Bronchial epithelial cell (primary cell): ENCODE results near the gene KCNG2. TPM values are rescaled to one million over a fixed set of nuclear protein-coding genes. Genes with fewer than 3 reads are reported as not detected.

Experiments
- DNase-seq: peaks from one replicate; pipeline ENCODE4 v3.0.0-alpha.2; 2010; ENCODE audit warnings: low read depth
- FAIRE-seq: peaks from 2 replicates; lab custom pipeline; 2011; peaks lifted over from hg19 to GRCh38; lab: Jason Lieb, UNC
- H3K27me3 ChIP-seq: 2 replicates; pipeline ENCODE4 v1.5.1; 2011; ENCODE audit warnings: low read length; ENCODE audit not compliant: control insufficient read depth, insufficient read depth
- H3K36me3 ChIP-seq: 2 replicates; pipeline ENCODE4 v1.5.1; 2011; ENCODE audit warnings: low read length; ENCODE audit not compliant: control insufficient read depth, insufficient read depth
- H3K4me3 ChIP-seq: 2 replicates; pipeline ENCODE4 v1.5.1; 2011; ENCODE audit warnings: mild to moderate bottlenecking, low read depth, low read length, control low read depth
- total RNA-seq: library from RNA; depleted of rRNA; stranded (reverse); fragments of >200 nt; gene quantifications from 2 replicates; pipeline ENCODE4 v1.2.1, GENCODE V29; 2014
- TF ChIP-seq, protein P1 (sequence below): IDR thresholded peaks from 2 replicates; pipeline ENCODE4 v1.5.1; 2011; ENCODE audit warnings: mild to moderate bottlenecking, moderate library complexity, low read length, control low read depth, inconsistent platforms; ENCODE audit not compliant: insufficient read depth, severe bottlenecking

Gene KCNG2
- total RNA-seq, 1 donor from 2014 or later, result not detected

DNA sequence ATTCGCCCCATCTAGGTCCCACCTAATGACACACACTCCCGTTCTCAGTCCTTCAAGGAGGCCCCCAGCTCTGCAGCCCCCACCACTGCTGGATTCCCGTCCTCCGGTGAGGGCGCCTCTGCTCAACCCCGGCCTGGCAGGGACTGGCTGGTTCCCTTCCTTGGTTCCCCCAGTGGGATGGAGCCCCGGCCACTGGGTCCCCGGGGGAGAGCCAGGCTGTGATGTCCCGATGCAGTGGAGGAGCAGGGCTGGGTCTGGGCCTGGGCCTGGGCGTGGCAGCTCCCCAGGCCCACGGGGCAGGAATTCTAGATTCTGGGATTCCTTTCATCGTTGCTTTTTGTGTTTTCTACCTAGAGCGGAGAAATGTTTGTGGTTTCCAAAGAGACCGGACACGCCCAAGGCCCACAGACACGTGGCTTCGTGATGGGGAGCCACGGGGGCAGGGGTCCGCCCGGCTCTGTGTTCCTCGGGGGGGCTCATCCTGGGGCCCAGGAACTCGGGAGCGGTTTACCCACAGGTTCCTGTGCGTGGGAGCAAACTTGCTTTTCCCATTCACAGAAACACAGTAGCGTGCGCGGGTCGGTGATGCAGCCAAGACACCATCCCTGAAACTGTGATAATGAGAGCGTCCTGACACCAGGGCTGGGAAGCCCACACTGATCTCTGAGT is 86.7 kb downstream of the KCNG2 start:
- no peak for FAIRE-seq
- no peak overlapping the region for H3K4me3 ChIP-seq
- TF ChIP-seq, protein P1, sequence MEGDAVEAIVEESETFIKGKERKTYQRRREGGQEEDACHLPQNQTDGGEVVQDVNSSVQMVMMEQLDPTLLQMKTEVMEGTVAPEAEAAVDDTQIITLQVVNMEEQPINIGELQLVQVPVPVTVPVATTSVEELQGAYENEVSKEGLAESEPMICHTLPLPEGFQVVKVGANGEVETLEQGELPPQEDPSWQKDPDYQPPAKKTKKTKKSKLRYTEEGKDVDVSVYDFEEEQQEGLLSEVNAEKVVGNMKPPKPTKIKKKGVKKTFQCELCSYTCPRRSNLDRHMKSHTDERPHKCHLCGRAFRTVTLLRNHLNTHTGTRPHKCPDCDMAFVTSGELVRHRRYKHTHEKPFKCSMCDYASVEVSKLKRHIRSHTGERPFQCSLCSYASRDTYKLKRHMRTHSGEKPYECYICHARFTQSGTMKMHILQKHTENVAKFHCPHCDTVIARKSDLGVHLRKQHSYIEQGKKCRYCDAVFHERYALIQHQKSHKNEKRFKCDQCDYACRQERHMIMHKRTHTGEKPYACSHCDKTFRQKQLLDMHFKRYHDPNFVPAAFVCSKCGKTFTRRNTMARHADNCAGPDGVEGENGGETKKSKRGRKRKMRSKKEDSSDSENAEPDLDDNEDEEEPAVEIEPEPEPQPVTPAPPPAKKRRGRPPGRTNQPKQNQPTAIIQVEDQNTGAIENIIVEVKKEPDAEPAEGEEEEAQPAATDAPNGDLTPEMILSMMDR, result no peak
- no peaks in the 10 kb centered on the region for H3K36me3 ChIP-seq
- DNase-seq, result no peak
- no peaks in the 10 kb centered on the region for H3K27me3 ChIP-seq

DNA sequence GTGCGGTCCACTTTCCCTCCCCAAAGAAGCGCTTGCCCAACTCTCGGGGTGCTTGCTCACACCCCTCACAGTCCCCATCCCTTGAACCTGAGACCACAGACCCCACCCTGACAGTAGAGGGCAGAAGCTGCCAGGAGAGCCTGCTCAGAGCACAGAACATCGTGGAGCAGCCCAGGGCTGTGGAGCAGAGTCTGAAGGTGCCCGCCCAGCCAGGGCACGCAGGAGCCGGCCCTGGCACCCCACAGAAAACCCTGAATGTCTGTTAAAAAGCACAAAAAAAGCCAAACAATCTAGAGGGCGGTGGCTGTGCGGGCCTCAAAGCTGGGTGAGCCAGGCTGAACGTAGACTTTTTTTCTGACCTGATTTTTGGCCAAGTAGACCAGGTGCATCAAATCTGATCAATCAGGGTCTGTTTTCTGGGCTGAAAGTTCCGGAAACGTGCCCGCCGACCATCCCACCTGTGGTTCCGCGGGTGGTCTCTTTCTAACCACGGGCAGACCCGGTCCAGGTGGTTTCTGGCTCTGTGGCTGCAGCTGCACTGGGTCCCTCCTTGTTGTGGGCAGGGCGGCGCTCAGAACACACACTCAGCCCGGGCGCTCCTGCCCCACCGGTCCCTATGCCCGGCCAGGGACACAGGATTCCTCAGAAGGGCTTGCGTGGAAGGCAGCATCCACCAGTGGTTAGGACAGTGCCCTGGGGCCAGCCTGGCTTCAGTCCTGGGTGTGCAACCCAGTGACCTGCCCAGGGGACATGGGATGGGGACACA is 87.4 kb downstream of the KCNG2 start:
- TF ChIP-seq, protein P1, result no peak
- no peak for FAIRE-seq
- no peak overlapping the region for H3K4me3 ChIP-seq
- no peaks in the 10 kb centered on the region for H3K27me3 ChIP-seq
- DNase-seq, result no peak
- H3K36me3 ChIP-seq, result no peaks in the 10 kb centered on the region

DNA sequence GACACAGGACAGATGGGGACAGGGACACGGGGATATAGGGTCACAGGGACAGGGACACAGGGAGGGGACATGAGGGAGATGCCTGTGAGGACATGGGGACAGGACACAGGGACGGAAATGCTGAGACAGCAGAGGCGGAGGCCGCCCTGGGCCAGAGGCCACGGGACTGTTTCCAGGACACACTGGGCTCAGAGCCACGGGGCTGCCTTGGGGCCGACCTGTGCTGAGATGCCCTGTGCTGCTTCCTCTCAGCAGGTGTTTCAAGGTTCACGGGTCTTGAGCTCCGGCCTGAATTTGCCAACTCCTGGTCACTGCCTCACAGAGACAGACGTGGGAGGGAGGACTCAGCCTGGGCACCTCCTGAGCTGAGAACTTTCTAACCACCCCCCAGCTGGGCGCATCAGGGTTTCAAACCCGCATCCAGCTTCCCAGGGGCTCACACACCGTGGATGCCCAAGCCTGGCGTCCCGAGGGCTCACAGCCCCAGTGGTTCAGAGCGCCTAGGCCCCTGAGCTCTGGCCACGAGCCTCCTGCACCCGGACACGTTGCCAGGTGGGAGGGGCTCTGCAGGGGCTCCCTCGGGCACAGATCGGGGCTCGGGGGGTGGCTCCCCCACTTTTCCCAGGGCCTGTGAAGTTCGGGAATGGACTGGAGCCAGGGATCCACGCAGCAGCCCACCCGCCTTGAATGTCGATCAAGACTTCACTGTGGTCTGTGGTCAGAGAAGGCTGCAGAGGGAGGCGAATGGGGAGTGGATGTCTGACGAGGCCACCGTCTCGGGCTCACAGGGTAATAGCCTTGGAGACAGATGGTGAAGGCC is 89.7 kb downstream of the KCNG2 start:
- TF ChIP-seq, protein P1, result no peak
- no peak for FAIRE-seq
- Histone ChIP-seq H3K36me3 (no peaks in the 10 kb centered on the region), H3K27me3 (no peaks in the 10 kb centered on the region), H3K4me3 (no peak overlapping the region)
- DNase-seq, result no peak

DNA sequence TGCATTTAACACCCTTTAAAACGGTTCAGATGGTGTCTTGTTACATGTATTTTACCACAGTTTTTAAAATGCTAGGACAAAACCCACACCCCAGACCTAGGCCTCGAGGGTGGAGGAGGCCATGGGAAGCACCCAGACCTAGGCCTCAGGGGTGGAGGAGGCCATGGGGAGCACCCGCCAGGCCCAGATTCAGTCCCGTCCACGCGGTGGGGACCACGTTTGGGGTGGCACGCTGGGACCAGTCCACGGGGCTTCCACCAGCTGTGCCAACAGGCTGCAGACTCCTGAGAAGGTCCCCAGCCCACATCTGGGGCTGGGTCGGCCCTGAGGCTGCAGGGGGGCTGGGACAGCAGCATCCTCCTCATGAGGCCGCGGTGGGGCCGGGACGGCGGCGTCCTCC is 90.3 kb downstream of the KCNG2 start:
- Histone ChIP-seq H3K36me3 (no peaks in the 10 kb centered on the region), H3K27me3 (no peaks in the 10 kb centered on the region), H3K4me3 (no peak overlapping the region)
- FAIRE-seq (no peak), DNase-seq (no peak)
- TF ChIP-seq, protein P1, result no peak

DNA sequence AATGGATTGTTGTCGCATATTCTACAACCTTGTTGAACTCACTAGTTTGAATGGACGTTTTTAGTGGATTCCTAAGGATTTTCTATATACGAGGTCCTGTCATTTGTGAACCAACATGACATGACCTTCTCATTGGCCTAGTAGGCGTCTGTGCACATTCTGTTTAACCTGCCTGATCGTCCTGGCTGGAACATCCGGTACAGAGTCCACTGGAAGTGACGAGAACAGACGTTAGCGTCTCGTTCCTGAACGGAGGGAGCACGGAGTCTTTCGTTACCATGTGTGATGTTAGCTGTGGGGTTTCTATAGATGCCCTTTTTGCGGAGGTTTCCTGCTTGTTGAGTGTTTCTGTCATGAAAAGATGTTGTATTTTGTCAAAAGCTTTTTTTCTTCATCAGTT is 91.8 kb downstream of the KCNG2 start:
- TF ChIP-seq, protein P1, result no peak
- FAIRE-seq (no peak), DNase-seq (no peak)
- no peaks in the 10 kb centered on the region for H3K36me3 ChIP-seq
- H3K4me3 ChIP-seq, result no peak overlapping the region
- no peaks in the 10 kb centered on the region for H3K27me3 ChIP-seq
